OCI-LY3 (cell line): ENCODE results near the gene CERCAM.

Source experiments
- EZH2phosphoT487 ChIP-seq: fragments of 200-600 bp; shearing (Covaris generic); IDR thresholded peaks from 2 replicates; pipeline ENCODE4 v1.6.1; 2018; ENCODE audit warnings: antibody characterized with exemption, mixed run types, low read depth
- TF ChIP-seq, protein P1 (sequence below): fragments of 200-600, 300-600 bp; sonication (generic); IDR thresholded peaks from 2 replicates; pipeline ENCODE4 v1.5.1; 2014; ENCODE audit warnings: antibody characterized with exemption, low read length, low read depth

DNA sequence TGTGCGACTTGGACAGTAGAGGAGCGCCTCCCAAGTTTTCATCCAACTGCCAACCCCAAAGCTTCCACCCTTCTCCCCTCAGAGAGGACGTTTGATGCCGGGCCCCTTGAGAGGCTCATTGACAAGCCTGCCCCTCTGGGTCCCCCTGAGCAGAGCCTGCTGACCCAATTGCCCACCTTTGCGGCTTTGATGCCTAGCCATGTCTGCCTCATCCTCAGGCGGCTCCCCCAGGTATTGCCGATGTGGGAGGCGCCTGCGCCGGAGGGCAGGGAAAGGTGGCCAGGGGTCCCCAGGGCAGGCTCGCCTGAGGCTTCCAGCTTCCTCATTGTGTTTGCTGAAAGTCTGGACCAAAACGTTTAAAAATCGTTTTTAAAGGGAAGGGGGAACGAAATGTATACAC is 36.5 kb downstream of the CERCAM start:
- TF ChIP-seq, protein P1, sequence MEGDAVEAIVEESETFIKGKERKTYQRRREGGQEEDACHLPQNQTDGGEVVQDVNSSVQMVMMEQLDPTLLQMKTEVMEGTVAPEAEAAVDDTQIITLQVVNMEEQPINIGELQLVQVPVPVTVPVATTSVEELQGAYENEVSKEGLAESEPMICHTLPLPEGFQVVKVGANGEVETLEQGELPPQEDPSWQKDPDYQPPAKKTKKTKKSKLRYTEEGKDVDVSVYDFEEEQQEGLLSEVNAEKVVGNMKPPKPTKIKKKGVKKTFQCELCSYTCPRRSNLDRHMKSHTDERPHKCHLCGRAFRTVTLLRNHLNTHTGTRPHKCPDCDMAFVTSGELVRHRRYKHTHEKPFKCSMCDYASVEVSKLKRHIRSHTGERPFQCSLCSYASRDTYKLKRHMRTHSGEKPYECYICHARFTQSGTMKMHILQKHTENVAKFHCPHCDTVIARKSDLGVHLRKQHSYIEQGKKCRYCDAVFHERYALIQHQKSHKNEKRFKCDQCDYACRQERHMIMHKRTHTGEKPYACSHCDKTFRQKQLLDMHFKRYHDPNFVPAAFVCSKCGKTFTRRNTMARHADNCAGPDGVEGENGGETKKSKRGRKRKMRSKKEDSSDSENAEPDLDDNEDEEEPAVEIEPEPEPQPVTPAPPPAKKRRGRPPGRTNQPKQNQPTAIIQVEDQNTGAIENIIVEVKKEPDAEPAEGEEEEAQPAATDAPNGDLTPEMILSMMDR, result no peak
- TF ChIP-seq EZH2phosphoT487, result no peak
